Kidney epithelial cell (primary cell): ENCODE data around the gene CALHM6. TPM values are rescaled to one million over a fixed set of nuclear protein-coding genes. Genes with fewer than 3 reads are reported as not detected.
A peak's percentile ranks its signal among the peaks of the same experiment; 100 is the strongest.

Experiments
- DNase-seq: peaks from one replicate; pipeline ENCODE4 v3.0.0-alpha.2; 2010; ENCODE audit warnings: low read depth
- H3K27me3 ChIP-seq: 2 replicates; pipeline ENCODE4 v1.6.0; 2011; ENCODE audit warnings: low read length; ENCODE audit not compliant: control insufficient read depth, insufficient read depth
- H3K36me3 ChIP-seq: 2 replicates; pipeline ENCODE4 v1.5.1; 2011; ENCODE audit warnings: low read length; ENCODE audit not compliant: control insufficient read depth, insufficient read depth
- H3K4me3 ChIP-seq: 2 replicates; pipeline ENCODE4 v1.5.1; 2011; ENCODE audit warnings: low read depth, mild to moderate bottlenecking, control low read depth, low read length
- CTCF ChIP-seq: IDR thresholded peaks from 2 replicates; pipeline ENCODE4 v1.5.1; 2011; ENCODE audit warnings: mild to moderate bottlenecking, moderate library complexity, low read length, control low read depth, inconsistent platforms; ENCODE audit not compliant: insufficient read depth, poor library complexity, severe bottlenecking
- total RNA-seq: library from RNA; depleted of rRNA; stranded (reverse); fragments of >200 nt; gene quantifications from 2 replicates; pipeline ENCODE4 v1.2.3, GENCODE V29; 2015

The CALHM6 gene
- total RNA-seq, 1 donor from 2014 or later = 4.8 TPM

GRCh38 chr6:116438590-116439448 lies 22.4 kb upstream of the CALHM6 start:
- no peaks in the 10 kb centered on the region for H3K36me3 ChIP-seq
- no peak overlapping the region for H3K4me3 ChIP-seq
- H3K27me3 ChIP-seq = no peaks in the 10 kb centered on the region
- TF ChIP-seq CTCF = no peak
- DNase-seq = no peak

GRCh38 chr6:116439522-116440051 lies 21.6 kb upstream of the CALHM6 start:
- DNase-seq = no peak
- TF ChIP-seq CTCF = no peak
- no peaks in the 10 kb centered on the region for H3K27me3 ChIP-seq
- H3K4me3 ChIP-seq = no peak overlapping the region
- H3K36me3 ChIP-seq = no peaks in the 10 kb centered on the region

GRCh38 chr6:116443105-116443504 lies 18.1 kb upstream of the CALHM6 start:
- Histone ChIP-seq H3K27me3 (no peaks in the 10 kb centered on the region), H3K36me3 (no peaks in the 10 kb centered on the region), H3K4me3 (no peak overlapping the region)
- no peak for TF ChIP-seq CTCF
- no peak for DNase-seq

- H3K4me3 ChIP-seq = no peak overlapping the region
- H3K36me3 ChIP-seq = no peaks in the 10 kb centered on the region
- H3K27me3 ChIP-seq = no peaks in the 10 kb centered on the region
- peak; percentile 54 for TF ChIP-seq CTCF
- no peak for DNase-seq
Measured at GRCh38 chr6:116444092-116444491, 17.1 kb upstream of the CALHM6 start.

GRCh38 chr6:116444575-116444974 lies 16.6 kb upstream of the CALHM6 start:
- Histone ChIP-seq H3K4me3 (no peak overlapping the region), H3K27me3 (no peaks in the 10 kb centered on the region), H3K36me3 (no peaks in the 10 kb centered on the region)
- no peak for TF ChIP-seq CTCF
- DNase-seq = no peak
